ENCODE results near the gene APOE. TPM values are rescaled to one million over a fixed set of nuclear protein-coding genes. Genes with fewer than 3 reads are reported as not detected.
"Not testable (repeated sequence)": the region's sequence is repeated elsewhere in the genome, so short reads cannot be mapped to it uniquely, and the experiment has no call there.

The APOE gene
- total RNA-seq, 2 donors from 2014 or later: 2,216 to 2,598 TPM

DNA sequence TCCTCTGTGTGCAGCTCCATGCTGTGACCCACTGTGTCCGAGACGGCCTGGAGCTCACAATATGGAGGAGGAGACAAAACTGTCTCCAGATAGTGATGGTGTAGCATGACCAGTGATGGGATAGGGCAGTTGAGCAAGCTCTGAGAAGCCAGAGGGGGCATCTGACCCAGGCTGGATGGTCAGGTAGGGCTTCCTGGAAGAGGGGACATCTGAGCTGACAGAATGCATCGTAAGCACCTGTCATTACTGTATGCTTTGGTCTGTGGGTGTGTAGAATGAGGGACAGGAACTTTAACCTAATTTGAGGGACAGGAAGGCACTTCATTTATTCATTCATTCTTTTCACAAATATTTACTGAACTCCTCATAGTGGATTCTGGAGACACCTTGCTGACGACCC, 21.0 kb upstream of the APOE start:
- Mint-ChIP-seq H3K4me3 (no peak overlapping the region), H3K9me3 (no peaks in the 10 kb centered on the region), H3K27me3 (ENCODE audit: insufficient read depth) (no peaks in the 10 kb centered on the region), H3K4me1 (no peaks in the 10 kb centered on the region), H3K27ac (peak overlapping the region; percentile 66), H3K36me3 (ENCODE audit: low read depth) (peaks cover 59% of the 10 kb centered on the region)
- TF ChIP-seq, protein P1, sequence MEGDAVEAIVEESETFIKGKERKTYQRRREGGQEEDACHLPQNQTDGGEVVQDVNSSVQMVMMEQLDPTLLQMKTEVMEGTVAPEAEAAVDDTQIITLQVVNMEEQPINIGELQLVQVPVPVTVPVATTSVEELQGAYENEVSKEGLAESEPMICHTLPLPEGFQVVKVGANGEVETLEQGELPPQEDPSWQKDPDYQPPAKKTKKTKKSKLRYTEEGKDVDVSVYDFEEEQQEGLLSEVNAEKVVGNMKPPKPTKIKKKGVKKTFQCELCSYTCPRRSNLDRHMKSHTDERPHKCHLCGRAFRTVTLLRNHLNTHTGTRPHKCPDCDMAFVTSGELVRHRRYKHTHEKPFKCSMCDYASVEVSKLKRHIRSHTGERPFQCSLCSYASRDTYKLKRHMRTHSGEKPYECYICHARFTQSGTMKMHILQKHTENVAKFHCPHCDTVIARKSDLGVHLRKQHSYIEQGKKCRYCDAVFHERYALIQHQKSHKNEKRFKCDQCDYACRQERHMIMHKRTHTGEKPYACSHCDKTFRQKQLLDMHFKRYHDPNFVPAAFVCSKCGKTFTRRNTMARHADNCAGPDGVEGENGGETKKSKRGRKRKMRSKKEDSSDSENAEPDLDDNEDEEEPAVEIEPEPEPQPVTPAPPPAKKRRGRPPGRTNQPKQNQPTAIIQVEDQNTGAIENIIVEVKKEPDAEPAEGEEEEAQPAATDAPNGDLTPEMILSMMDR (conservative IDR thresholded peaks at IDR 0.05): no peak
- 83 to 95% methylated on average over 1 to 4 of the region's 4 CpGs for WGBS, 2 experiments (ENCODE audit: insufficient coverage in 1 of 2, insufficient read length in 1 of 2)
- no peak for DNase-seq
- no peaks in the 10 kb centered on the region for H3K4me1 ChIP-seq (ENCODE audit: control insufficient read depth, insufficient read depth, low read length)
- no peak overlapping the region for H3K9ac ChIP-seq (ENCODE audit: extremely low read depth, low read length, poor library complexity, severe bottlenecking)
- H3K27ac ChIP-seq (ENCODE audit: low read depth, low read length): no peak overlapping the region
- H3K36me3 ChIP-seq (ENCODE audit: control insufficient read depth, insufficient read depth, low read length): peaks cover 48% of the 10 kb centered on the region
- H3K9me3 ChIP-seq (ENCODE audit: control insufficient read depth, low read length): no peaks in the 10 kb centered on the region
- no peak overlapping the region for H3K4me3 ChIP-seq (ENCODE audit: low read length)
- no peaks in the 10 kb centered on the region for H3K27me3 ChIP-seq (ENCODE audit: control insufficient read depth, insufficient read depth, low read length, poor library complexity, severe bottlenecking)

DNA sequence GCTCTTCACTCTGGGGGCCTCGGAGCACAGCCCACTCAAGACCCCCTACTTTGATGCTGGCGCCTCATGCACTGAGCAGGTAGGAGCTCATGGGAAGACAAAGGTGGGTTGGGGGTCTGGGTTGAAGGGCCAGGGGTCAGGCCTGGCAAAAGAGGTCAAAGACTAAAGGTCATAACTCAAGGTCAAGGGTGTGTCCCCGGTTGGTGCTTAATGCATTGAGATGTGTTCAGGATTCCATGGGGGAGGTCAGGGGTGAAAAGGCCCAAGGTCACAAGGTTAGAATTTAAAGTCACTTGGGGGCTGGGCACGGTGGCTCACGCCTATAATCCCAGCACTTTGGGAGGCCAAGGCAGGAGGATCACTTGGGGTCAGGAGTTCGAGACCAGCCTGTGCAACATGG, 19.5 kb upstream of the APOE start:
- Mint-ChIP-seq H3K27me3 (ENCODE audit: insufficient read depth) (no peaks in the 10 kb centered on the region), H3K9me3 (no peaks in the 10 kb centered on the region), H3K4me1 (no peaks in the 10 kb centered on the region), H3K27ac (no peak overlapping the region), H3K4me3 (no peak overlapping the region), H3K36me3 (ENCODE audit: low read depth) (peaks cover 56% of the 10 kb centered on the region)
- Histone ChIP-seq H3K27me3 (ENCODE audit: control insufficient read depth, insufficient read depth, low read length, poor library complexity, severe bottlenecking) (no peaks in the 10 kb centered on the region), H3K9ac (ENCODE audit: extremely low read depth, low read length, poor library complexity, severe bottlenecking) (no peak overlapping the region), H3K4me3 (ENCODE audit: low read length) (no peak overlapping the region), H3K9me3 (ENCODE audit: control insufficient read depth, low read length) (no peaks in the 10 kb centered on the region), H3K36me3 (ENCODE audit: control insufficient read depth, insufficient read depth, low read length) (peaks cover 48% of the 10 kb centered on the region), H3K27ac (ENCODE audit: low read depth, low read length) (no peak overlapping the region), H3K4me1 (ENCODE audit: control insufficient read depth, insufficient read depth, low read length) (no peaks in the 10 kb centered on the region)
- WGBS, 2 experiments (ENCODE audit: insufficient coverage in 1 of 2, insufficient read length in 1 of 2): 88 to 89% methylated on average over 6 of the region's 6 CpGs
- TF ChIP-seq, protein P1 (conservative IDR thresholded peaks at IDR 0.05): no peak
- no peak for DNase-seq

DNA sequence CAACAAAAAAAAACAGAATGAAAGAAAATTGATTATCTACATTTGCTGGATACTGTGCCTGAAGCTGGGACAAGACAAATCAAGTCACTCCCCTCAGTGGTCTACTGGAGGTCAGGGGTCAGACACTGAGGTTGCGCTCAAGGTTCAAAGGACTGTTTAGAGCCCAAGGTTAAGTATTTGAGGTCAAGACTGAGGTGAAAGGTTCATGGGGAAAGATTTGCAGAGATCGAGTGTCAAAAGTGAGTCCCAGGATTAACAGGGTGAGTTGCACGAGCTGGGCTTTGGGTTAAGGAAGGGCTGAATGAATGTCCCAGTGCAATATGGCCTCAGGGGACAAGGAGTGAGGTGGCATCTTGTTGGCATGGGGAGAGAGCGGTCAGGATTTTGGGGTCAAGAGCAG, 17.9 kb upstream of the APOE start:
- no peak for DNase-seq
- no peaks in the 10 kb centered on the region for H3K4me1 ChIP-seq (ENCODE audit: control insufficient read depth, insufficient read depth, low read length)
- TF ChIP-seq, protein P1 (conservative IDR thresholded peaks at IDR 0.05): no peak
- Mint-ChIP-seq H3K36me3 (ENCODE audit: low read depth) (peaks cover 62% of the 10 kb centered on the region), H3K27ac (no peak overlapping the region), H3K9me3 (no peaks in the 10 kb centered on the region), H3K4me3 (no peak overlapping the region), H3K4me1 (peaks cover 10% of the 10 kb centered on the region), H3K27me3 (ENCODE audit: insufficient read depth) (no peaks in the 10 kb centered on the region)
- H3K27ac ChIP-seq (ENCODE audit: low read depth, low read length): no peak overlapping the region
- no peak overlapping the region for H3K9ac ChIP-seq (ENCODE audit: extremely low read depth, low read length, poor library complexity, severe bottlenecking)
- H3K4me3 ChIP-seq (ENCODE audit: low read length): no peak overlapping the region
- no peaks in the 10 kb centered on the region for H3K27me3 ChIP-seq (ENCODE audit: control insufficient read depth, insufficient read depth, low read length, poor library complexity, severe bottlenecking)
- H3K9me3 ChIP-seq (ENCODE audit: control insufficient read depth, low read length): no peaks in the 10 kb centered on the region
- WGBS, 2 experiments (ENCODE audit: insufficient coverage in 1 of 2, insufficient read length in 1 of 2): 92 to 93% methylated on average over 4 of the region's 4 CpGs
- H3K36me3 ChIP-seq (ENCODE audit: control insufficient read depth, insufficient read depth, low read length): peaks cover 51% of the 10 kb centered on the region

DNA sequence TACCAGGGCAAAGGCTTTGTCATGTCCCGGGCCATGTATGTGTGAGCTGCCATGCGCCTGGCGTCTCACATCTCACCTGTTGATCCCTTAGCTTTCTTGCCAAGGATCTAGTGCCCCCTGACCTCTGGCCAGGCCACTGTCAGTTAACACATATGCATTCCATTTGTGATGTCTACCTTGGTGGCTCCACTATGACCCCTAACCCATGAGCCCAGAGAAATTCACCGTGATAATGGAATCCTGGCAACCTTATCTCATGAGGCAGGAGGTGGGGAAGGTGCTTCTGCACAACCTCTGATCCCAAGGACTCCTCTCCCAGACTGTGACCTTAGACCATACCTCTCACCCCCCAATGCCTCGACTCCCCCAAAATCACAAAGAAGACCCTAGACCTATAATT, 17.3 kb upstream of the APOE start:
- peaks cover 58% of the 10 kb centered on the region for H3K36me3 ChIP-seq (ENCODE audit: control insufficient read depth, insufficient read depth, low read length)
- not testable (repeated sequence) for H3K9me3 Mint-ChIP-seq; H3K27ac ChIP-seq (ENCODE audit: low read depth, low read length); H3K9me3 ChIP-seq (ENCODE audit: control insufficient read depth, low read length); DNase-seq; H3K4me3 ChIP-seq (ENCODE audit: low read length); H3K9ac ChIP-seq (ENCODE audit: extremely low read depth, low read length, poor library complexity, severe bottlenecking); H3K27ac Mint-ChIP-seq; H3K4me1 ChIP-seq (ENCODE audit: control insufficient read depth, insufficient read depth, low read length); H3K4me3 Mint-ChIP-seq; H3K27me3 Mint-ChIP-seq (ENCODE audit: insufficient read depth); H3K27me3 ChIP-seq (ENCODE audit: control insufficient read depth, insufficient read depth, low read length, poor library complexity, severe bottlenecking)
- peaks cover 11% of the 10 kb centered on the region for H3K4me1 Mint-ChIP-seq
- 94 to 96% methylated on average over 4 of the region's 5 CpGs for WGBS, 2 experiments (ENCODE audit: insufficient coverage in 1 of 2, insufficient read length in 1 of 2)
- peaks cover 64% of the 10 kb centered on the region for H3K36me3 Mint-ChIP-seq (ENCODE audit: low read depth)
